Kasumi-1 (cell line): ENCODE results near the gene GRIN2D.

ENCODE experiments used
- DNase-seq, 2 experiments: peaks; one replicate each; lab custom pipeline; 2025; lab: John Stamatoyannopoulos, UW

Gene GRIN2D

GRCh38 chr19:48398102-48398374 lies 4.6 kb downstream of the GRIN2D start:
- DNase-seq = no peak

GRCh38 chr19:48398375-48399235 lies 5.1 kb downstream of the GRIN2D start:
- no peak for DNase-seq

GRCh38 chr19:48400018-48400742 lies 6.7 kb downstream of the GRIN2D start:
- DNase-seq = no peak

GRCh38 chr19:48401287-48401686 lies 7.8 kb downstream of the GRIN2D start:
- no peak for DNase-seq

- peak; percentile 85 to 87 for DNase-seq
Measured at GRCh38 chr19:48403606-48404005, 10.1 kb downstream of the GRIN2D start.

GRCh38 chr19:48405010-48405659 lies 11.7 kb downstream of the GRIN2D start:
- no peak for DNase-seq

- no peak for DNase-seq
Measured at GRCh38 chr19:48405850-48406249, 12.4 kb downstream of the GRIN2D start.

GRCh38 chr19:48413879-48414587 lies 20.6 kb downstream of the GRIN2D start:
- no peak for DNase-seq

- peak; percentile 45 for DNase-seq
Measured at GRCh38 chr19:48415395-48415794, 21.9 kb downstream of the GRIN2D start.

GRCh38 chr19:48415806-48416221 lies 22.3 kb downstream of the GRIN2D start:
- DNase-seq = no peak

GRCh38 chr19:48417421-48417820 lies 24.0 kb downstream of the GRIN2D start:
- no peak for DNase-seq

- peak in 1 of 2 experiments; percentile 25 for DNase-seq
Measured at GRCh38 chr19:48418317-48419064, 25.0 kb downstream of the GRIN2D start.

GRCh38 chr19:48419158-48419920 lies 25.9 kb downstream of the GRIN2D start:
- peak; percentile 75 to 83 for DNase-seq

- DNase-seq = no peak
Measured at GRCh38 chr19:48421548-48421947, 28.1 kb downstream of the GRIN2D start.

GRCh38 chr19:48424694-48425219 lies 31.3 kb downstream of the GRIN2D start:
- DNase-seq = peak; percentile 58 to 70

GRCh38 chr19:48428670-48429069 lies 35.2 kb downstream of the GRIN2D start:
- DNase-seq = no peak

- DNase-seq = peak; percentile 47 to 60
Measured at GRCh38 chr19:48433337-48433736, 39.9 kb downstream of the GRIN2D start.

- DNase-seq = no peak
Measured at GRCh38 chr19:48436586-48436985, 43.1 kb downstream of the GRIN2D start.

GRCh38 chr19:48441360-48442050 lies 48.0 kb downstream of the GRIN2D start:
- DNase-seq = no peak
